ENCODE data around the gene SLC25A13.

GRCh38 chr7:96308253-96308949 lies 13.5 kb downstream of the SLC25A13 start:
- no peak for TF ChIP-seq CTCF (conservative IDR thresholded peaks at IDR 0.05)
- no peak for TF ChIP-seq ZFX (IDR thresholded peaks at IDR 0.05)
